B cell (primary cell): Measurements from ENCODE around the gene B4GALNT3. TPM values are rescaled to one million over a fixed set of nuclear protein-coding genes. Genes with fewer than 3 reads are reported as not detected.

Experiments used
- ATAC-seq: fragments of 200-7000 bp; cut with Tn5 transposase; one replicate; pipeline ENCODE4 v1.10.0; 2021; ENCODE audit warnings: low read depth, mild to moderate bottlenecking, moderate number of reproducible peaks, moderate library complexity
- CTCF ChIA-PET: fragments of 350-600 bp; sonication (Branson Sonifier 250); formaldehyde crosslinking; loops from one replicate; lab custom pipeline; 2021; ENCODE audit warnings: antibody characterized with exemption, inconsistent platforms; lab: Charles Lee
- POLR2A ChIA-PET: fragments of 350-600 bp; sonication (Branson Sonifier 250); formaldehyde crosslinking; loops from one replicate; lab custom pipeline; 2021; ENCODE audit warnings: antibody characterized with exemption; lab: Charles Lee
- DNase-seq: peaks from one replicate; pipeline ENCODE4 v3.0.0; 2013
- H2AFZ ChIP-seq: 2 replicates; pipeline ENCODE4 v1.6.1; 2012; ENCODE audit warnings: mild to moderate bottlenecking, low read depth, low read length; ENCODE audit not compliant: insufficient read depth, poor library complexity, severe bottlenecking
- H3K27ac ChIP-seq, 2 donors: 1 replicate in 1 of 2; 2 replicates in 1 of 2; pipeline ENCODE4 v1.5.1; 2012 to 2013; ENCODE audit warnings: low read length in 2 of 2, mild to moderate bottlenecking in 2 of 2, moderate library complexity in 1 of 2
- H3K27me3 ChIP-seq, 4 experiments: fragments of 200-600 bp in 1 of 4; sonication (generic) in 1 of 4; replicated peaks in 1 of 4; 1 replicate in 2 of 4; 2 replicates in 2 of 4; pipeline versions ENCODE4 v1.6.1 to v1.7.0; 2013 to 2016; ENCODE audit warnings: low read length in 3 of 4, mild to moderate bottlenecking in 2 of 4, mixed read lengths in 1 of 4, moderate library complexity in 1 of 4; ENCODE audit not compliant: insufficient read depth in 4 of 4, control insufficient read depth in 3 of 4; ENCODE audit errors: control extremely low read depth in 1 of 4
- H3K36me3 ChIP-seq, 2 experiments: replicated peaks in 1 of 2; 1 replicate in 1 of 2; 2 replicates in 1 of 2; pipeline versions ENCODE4 v1.6.1 to v1.7.1; 2013; ENCODE audit warnings: low read length in 1 of 2; ENCODE audit not compliant: insufficient read depth in 2 of 2, control insufficient read depth in 1 of 2; ENCODE audit errors: control extremely low read depth in 1 of 2, extremely low read depth in 1 of 2
- H3K4me1 ChIP-seq, 2 donors: fragments of 200-600 bp in 1 of 2; sonication (generic) in 1 of 2; 1 replicate in 1 of 2; 2 replicates in 1 of 2; pipeline versions ENCODE4 v1.5.1 to v1.6.1; 2013 to 2017; ENCODE audit warnings: low read length in 2 of 2; ENCODE audit not compliant: control insufficient read depth in 2 of 2, insufficient read depth in 2 of 2
- H3K4me2 ChIP-seq: replicated peaks from 2 replicates; pipeline ENCODE3; 2012; ENCODE audit warnings: mild to moderate bottlenecking, low read depth, low read length; ENCODE audit not compliant: poor library complexity, severe bottlenecking
- H3K4me3 ChIP-seq, 5 experiments: fragments of 200-600 bp in 1 of 5; sonication (generic) in 1 of 5; 1 replicate in 3 of 5; 2 replicates in 2 of 5; pipeline versions ENCODE4 v1.5.1 to v1.7.0; 2011 to 2016; ENCODE audit warnings: low read length in 4 of 5, mild to moderate bottlenecking in 4 of 5, low read depth in 2 of 5, control low read depth in 1 of 5, moderate library complexity in 1 of 5; ENCODE audit not compliant: insufficient read depth in 1 of 5; ENCODE audit errors: control extremely low read depth in 1 of 5, extremely low read depth in 1 of 5
- H3K79me2 ChIP-seq: fragments of 200-600 bp; sonication (generic); one replicate; pipeline ENCODE4 v1.6.0; 2016; ENCODE audit warnings: low read length; ENCODE audit not compliant: control insufficient read depth, insufficient read depth
- H3K9ac ChIP-seq: fragments of 200-600 bp; sonication (generic); 2 replicates; pipeline ENCODE4 v1.6.1; 2017; ENCODE audit warnings: mild to moderate bottlenecking, low read length, moderate library complexity
- H3K9me3 ChIP-seq, 3 donors: one replicate each; pipeline versions ENCODE4 v1.6.1 to v1.7.1; 2013; ENCODE audit warnings: low read length in 2 of 3; ENCODE audit not compliant: control insufficient read depth in 2 of 3, insufficient read depth in 1 of 3; ENCODE audit errors: control extremely low read depth in 1 of 3
- H4K20me1 ChIP-seq: 2 replicates; pipeline ENCODE4 v1.6.0; 2012; ENCODE audit warnings: mild to moderate bottlenecking, low read length; ENCODE audit not compliant: insufficient read depth, control insufficient read depth, poor library complexity, severe bottlenecking
- H3K27ac Mint-ChIP-seq: one replicate; pipeline ENCODE4 v1.8.0; 2021; ENCODE audit warnings: mixed read lengths
- H3K27me3 Mint-ChIP-seq: one replicate; pipeline ENCODE4 v1.8.0; 2021; ENCODE audit warnings: mixed read lengths
- H3K4me1 Mint-ChIP-seq: one replicate; pipeline ENCODE4 v1.8.0; 2021; ENCODE audit warnings: mixed read lengths
- H3K4me3 Mint-ChIP-seq: one replicate; pipeline ENCODE4 v1.8.0; 2021; ENCODE audit warnings: mixed read lengths
- H3K9me3 Mint-ChIP-seq: one replicate; pipeline ENCODE4 v1.8.0; 2022; ENCODE audit warnings: mixed read lengths; ENCODE audit not compliant: insufficient read depth
- CTCF ChIP-seq: fragments of 200-600 bp; IDR thresholded peaks from one replicate; pipeline ENCODE4 v1.8.0; 2022; ENCODE audit warnings: antibody characterized with exemption, mild to moderate bottlenecking
- EZH2 ChIP-seq: IDR thresholded peaks from 2 replicates; pipeline ENCODE4 v1.6.1; 2012; ENCODE audit warnings: borderline replicate concordance, low read depth, mild to moderate bottlenecking, moderate library complexity, low read length; ENCODE audit not compliant: insufficient read depth, poor library complexity, severe bottlenecking
- WGBS: methylation state at CpG from one replicate; pipeline ENCODE4 v1.1.5; 2013; ENCODE audit warnings: missing lambda C conversion rate; ENCODE audit not compliant: insufficient coverage; 5-methylcytosine and 5-hydroxymethylcytosine counted together
- intact Hi-C: fragments of 100-400 bp; cut with micrococcal nuclease; formaldehyde crosslinking; loops from one replicate; pipeline ENCODE4 v1.10.0; 2022
- polyA plus RNA-seq: library from polyadenylated mRNA; depleted of rRNA; stranded (reverse); fragments of >200 nt; gene quantifications from 2 replicates; pipeline ENCODE4 v1.2.3, GENCODE V29; 2012
- total RNA-seq, 2 donors: library from RNA; stranded (reverse); fragments of 120-200 nt in 1 of 2; gene quantifications; 1 replicate in 1 of 2; 2 replicates in 1 of 2; pipeline versions ENCODE4 v1.2.3 to v1.2.4, GENCODE V29; 2013 to 2022

B4GALNT3 gene
- total and polyA plus RNA-seq, 2 donors (not counting 1 experiment from before 2014, with no cell fraction given), result 0.25 TPM; not detected in 1

DNA sequence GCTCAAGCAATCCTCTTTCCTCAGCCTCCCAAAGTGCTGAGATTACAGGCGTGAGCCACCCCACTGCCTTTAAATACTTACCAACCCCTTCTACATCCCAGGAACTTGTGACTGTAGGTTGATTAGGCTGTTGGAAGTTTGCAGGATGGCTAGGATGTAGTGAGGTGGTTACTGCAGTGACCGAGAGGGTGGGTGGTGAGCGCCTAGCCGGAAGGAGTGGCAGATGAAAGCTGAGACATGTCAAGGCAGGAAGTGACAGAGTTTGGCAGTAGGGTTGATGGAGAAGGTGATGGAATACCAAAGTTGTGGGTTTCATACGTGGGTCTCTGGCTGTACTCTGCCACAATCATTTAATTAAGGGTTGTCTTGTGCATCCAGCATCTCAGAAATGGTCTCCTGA, 13.5 kb downstream of the B4GALNT3 start:
- Histone ChIP-seq H3K4me1 (no peaks in the 10 kb centered on the region), H3K36me3 (no peaks in the 10 kb centered on the region), H3K27ac (no peak overlapping the region), H3K9ac (no peak overlapping the region), H4K20me1 (no peaks in the 10 kb centered on the region), H3K27me3 (peaks cover 0 to 6% (median 4%) of the 10 kb centered on the region in 4 experiments), H3K79me2 (no peaks in the 10 kb centered on the region), H3K9me3 (no peaks in the 10 kb centered on the region), H2AFZ (no peak overlapping the region), H3K4me3 (no peak overlapping the region), H3K4me2 (no peak overlapping the region)
- intact Hi-C loops, result no loop called here
- H3K4me3 Mint-ChIP-seq, result no peak overlapping the region
- no peak for ATAC-seq
- no peaks in the 10 kb centered on the region for H3K4me1 Mint-ChIP-seq
- no peak for DNase-seq
- TF ChIP-seq CTCF (no peak), EZH2 (no peak)
- ChIA-PET POLR2A (no interaction called here), CTCF (no interaction called here)
- H3K9me3 Mint-ChIP-seq, result no peaks in the 10 kb centered on the region
- WGBS, result 90% methylated on average over 4 of the region's 5 CpGs
- H3K27ac Mint-ChIP-seq, result no peak overlapping the region
- peaks cover 48% of the 10 kb centered on the region for H3K27me3 Mint-ChIP-seq

- Histone ChIP-seq H4K20me1 (no peaks in the 10 kb centered on the region), H3K9me3 (no peaks in the 10 kb centered on the region), H3K36me3 (no peaks in the 10 kb centered on the region), H3K79me2 (no peaks in the 10 kb centered on the region), H2AFZ (no peak overlapping the region), H3K27me3 (peaks cover 0 to 6% (median 4%) of the 10 kb centered on the region in 4 experiments), H3K4me3 (no peak overlapping the region), H3K9ac (no peak overlapping the region), H3K4me2 (no peak overlapping the region), H3K27ac (no peak overlapping the region), H3K4me1 (no peaks in the 10 kb centered on the region)
- H3K4me1 Mint-ChIP-seq, result no peaks in the 10 kb centered on the region
- ChIA-PET CTCF (no interaction called here), POLR2A (no interaction called here)
- H3K4me3 Mint-ChIP-seq, result no peak overlapping the region
- intact Hi-C loops, result no loop called here
- no peak overlapping the region for H3K27ac Mint-ChIP-seq
- peaks cover 45% of the 10 kb centered on the region for H3K27me3 Mint-ChIP-seq
- ATAC-seq (no peak), DNase-seq (no peak)
- H3K9me3 Mint-ChIP-seq, result no peaks in the 10 kb centered on the region
- WGBS, result 95% methylated on average over 2 of the region's 9 CpGs
- TF ChIP-seq CTCF (no peak), EZH2 (no peak)
These were observed 14.3 kb downstream of the B4GALNT3 start for GRCh38 chr12:473863-474577.
